22Rv1 (cell line): ENCODE measurements around the gene ZNF423.

Experiments
- ZFX ChIP-seq: fragments of 450-650 bp; IDR thresholded peaks from 2 replicates; pipeline ENCODE4 v1.6.1; 2017; ENCODE audit warnings: antibody characterized with exemption, borderline replicate concordance
- TF ChIP-seq, protein P1 (sequence below): fragments of 450-650 bp; IDR thresholded peaks from 2 replicates; pipeline ENCODE4 v1.5.1; 2017; ENCODE audit warnings: mild to moderate bottlenecking

DNA sequence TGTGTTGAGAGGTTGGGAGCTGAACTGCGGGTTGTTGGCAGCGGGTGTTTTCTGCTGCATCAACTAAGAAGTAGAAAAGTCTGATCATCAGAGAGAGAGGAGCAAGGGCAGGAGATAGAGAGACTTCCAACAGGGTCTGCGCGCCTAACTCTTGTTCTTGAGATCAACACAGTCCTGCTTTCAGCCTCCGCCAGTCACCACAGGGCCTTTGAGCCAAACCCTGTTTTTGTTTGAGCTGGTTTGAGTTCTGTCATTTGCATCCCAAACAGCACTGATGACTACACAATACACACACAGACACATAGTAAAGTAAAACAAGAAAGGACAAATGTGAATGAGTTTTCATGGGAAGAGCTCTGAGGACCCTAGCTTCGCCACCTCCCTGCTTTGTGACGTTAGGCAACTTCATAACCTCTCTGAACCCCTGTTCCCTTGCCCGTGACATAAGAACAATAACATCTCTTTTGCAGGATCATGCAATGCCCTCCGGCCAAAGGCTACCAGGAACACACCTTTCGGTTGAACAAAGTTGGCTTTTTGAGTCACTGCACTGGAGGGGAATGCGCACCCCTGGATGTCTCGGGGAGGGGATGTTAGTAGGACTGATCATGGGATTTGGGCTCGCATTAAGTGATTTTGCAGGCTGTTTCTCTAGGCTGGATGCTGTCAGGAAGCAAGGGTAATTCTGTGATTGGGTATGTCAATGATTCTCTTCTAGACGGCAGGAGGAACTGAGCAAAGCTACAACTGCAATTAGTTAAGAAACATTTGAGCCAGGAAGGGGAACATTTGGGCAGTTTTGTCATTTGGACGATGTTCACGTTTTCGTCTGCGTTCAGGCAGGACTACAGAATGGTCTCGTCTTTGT lies 390.0 kb downstream of the ZNF423 start:
- no peak for TF ChIP-seq ZFX
- TF ChIP-seq, protein P1, sequence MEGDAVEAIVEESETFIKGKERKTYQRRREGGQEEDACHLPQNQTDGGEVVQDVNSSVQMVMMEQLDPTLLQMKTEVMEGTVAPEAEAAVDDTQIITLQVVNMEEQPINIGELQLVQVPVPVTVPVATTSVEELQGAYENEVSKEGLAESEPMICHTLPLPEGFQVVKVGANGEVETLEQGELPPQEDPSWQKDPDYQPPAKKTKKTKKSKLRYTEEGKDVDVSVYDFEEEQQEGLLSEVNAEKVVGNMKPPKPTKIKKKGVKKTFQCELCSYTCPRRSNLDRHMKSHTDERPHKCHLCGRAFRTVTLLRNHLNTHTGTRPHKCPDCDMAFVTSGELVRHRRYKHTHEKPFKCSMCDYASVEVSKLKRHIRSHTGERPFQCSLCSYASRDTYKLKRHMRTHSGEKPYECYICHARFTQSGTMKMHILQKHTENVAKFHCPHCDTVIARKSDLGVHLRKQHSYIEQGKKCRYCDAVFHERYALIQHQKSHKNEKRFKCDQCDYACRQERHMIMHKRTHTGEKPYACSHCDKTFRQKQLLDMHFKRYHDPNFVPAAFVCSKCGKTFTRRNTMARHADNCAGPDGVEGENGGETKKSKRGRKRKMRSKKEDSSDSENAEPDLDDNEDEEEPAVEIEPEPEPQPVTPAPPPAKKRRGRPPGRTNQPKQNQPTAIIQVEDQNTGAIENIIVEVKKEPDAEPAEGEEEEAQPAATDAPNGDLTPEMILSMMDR, result no peak
